Subcutaneous adipose tissue (tissue), 4 donors: ENCODE data around the gene CLCNKB. TPM values are rescaled to one million over a fixed set of nuclear protein-coding genes. Genes with fewer than 3 reads are reported as not detected.

Source experiments
- total RNA-seq, 4 donors: library from RNA; depleted of rRNA; stranded (reverse); fragments of >200 nt; gene quantifications; one replicate each; pipeline ENCODE4 v1.1.0, GENCODE V29; 2016
- TF ChIP-seq, protein P1 (sequence below): fragments of 450-650 bp; IDR thresholded peaks from one replicate; pipeline ENCODE4 v1.5.1; 2016; ENCODE audit warnings: low read depth, mild to moderate bottlenecking, control low read depth, antibody characterized with exemption, moderate library complexity

The CLCNKB gene
- under 1 TPM in 2 of 4 donors, not detected in 2; 0.17 to 0.44 TPM for total RNA-seq

DNA sequence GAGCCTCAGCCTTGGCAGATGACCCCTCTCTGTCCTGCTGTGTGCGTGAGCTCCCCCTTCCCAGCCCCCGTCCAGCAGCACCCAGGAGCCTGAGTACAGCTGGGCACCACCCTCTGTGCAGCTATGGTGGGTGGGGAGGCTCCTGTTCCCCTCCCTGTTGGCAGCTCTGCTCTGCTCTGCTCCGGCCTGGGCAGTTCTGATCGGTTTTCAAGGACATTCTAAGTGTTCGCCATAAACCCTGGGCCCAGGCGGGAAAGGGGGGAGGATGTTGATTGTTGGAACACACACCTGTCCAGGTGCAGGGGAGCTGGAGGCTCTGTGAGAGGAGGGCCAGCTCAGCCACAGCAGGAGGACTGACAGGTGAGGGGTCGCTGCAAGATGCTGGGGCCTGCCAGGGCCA, at the start of gene CLCNKB:
Gene CLCNKB, plus strand, starts transcription at position 262 of the 400 bp plus-strand sequence. CDS start 711 bp downstream, outside the sequence.
- TF ChIP-seq, protein P1, sequence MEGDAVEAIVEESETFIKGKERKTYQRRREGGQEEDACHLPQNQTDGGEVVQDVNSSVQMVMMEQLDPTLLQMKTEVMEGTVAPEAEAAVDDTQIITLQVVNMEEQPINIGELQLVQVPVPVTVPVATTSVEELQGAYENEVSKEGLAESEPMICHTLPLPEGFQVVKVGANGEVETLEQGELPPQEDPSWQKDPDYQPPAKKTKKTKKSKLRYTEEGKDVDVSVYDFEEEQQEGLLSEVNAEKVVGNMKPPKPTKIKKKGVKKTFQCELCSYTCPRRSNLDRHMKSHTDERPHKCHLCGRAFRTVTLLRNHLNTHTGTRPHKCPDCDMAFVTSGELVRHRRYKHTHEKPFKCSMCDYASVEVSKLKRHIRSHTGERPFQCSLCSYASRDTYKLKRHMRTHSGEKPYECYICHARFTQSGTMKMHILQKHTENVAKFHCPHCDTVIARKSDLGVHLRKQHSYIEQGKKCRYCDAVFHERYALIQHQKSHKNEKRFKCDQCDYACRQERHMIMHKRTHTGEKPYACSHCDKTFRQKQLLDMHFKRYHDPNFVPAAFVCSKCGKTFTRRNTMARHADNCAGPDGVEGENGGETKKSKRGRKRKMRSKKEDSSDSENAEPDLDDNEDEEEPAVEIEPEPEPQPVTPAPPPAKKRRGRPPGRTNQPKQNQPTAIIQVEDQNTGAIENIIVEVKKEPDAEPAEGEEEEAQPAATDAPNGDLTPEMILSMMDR = no peak

DNA sequence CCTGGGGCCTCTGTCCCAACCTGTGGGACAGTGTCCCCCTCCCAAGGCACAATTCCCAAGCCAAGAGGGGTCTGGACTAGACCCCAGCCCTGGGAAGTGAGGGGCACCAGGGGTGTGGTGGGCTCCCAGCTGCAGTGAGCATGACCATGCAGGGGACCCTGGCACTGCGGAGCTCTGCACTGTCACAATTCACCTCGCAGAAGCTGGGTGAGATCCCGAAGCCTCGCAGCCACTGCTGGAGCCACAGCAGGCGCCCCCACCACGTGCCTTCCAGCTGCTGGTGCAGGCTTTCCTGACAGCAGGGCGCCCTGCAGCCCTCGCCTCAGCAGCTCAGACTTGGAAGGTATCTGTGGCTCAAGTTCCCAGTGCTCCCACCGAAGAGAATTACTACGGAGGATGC, 49.5 kb upstream of the CLCNKB start:
- TF ChIP-seq, protein P1 = no peak

DNA sequence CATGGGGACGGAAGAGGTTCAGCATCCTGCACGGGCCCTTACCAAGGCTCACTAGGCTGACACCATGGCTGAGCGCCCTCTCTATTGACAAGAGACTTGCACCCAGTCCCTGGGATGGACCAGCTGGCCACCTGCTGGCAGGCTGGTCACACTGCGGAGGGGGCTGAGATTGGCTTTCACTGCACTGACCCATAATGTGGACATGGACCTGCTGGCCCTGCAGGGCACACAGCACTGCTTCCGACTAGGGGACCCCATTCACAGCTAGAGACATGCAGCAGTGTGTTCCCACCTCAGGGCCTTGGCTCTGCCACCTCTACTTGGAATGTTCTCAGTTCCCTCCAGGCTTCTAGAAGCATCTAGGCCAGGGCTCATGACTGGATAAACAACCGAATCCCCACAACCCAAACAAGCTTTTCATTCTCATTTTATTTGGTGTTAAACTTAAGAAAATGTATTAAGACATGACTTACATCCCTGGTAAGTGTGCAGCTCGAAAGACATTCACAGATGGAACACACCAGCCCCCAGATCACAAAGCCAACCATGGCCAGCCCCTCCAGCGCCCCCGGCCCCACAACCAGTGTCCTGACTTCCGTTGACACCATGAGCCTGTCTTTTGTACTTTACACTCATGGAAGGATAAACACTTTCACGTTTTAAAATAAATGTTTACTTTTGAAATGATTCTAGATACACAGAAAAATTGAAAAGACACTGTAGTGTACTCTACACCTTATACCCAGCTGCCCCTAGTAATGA, 48.8 kb upstream of the CLCNKB start:
- TF ChIP-seq, protein P1 = no peak

DNA sequence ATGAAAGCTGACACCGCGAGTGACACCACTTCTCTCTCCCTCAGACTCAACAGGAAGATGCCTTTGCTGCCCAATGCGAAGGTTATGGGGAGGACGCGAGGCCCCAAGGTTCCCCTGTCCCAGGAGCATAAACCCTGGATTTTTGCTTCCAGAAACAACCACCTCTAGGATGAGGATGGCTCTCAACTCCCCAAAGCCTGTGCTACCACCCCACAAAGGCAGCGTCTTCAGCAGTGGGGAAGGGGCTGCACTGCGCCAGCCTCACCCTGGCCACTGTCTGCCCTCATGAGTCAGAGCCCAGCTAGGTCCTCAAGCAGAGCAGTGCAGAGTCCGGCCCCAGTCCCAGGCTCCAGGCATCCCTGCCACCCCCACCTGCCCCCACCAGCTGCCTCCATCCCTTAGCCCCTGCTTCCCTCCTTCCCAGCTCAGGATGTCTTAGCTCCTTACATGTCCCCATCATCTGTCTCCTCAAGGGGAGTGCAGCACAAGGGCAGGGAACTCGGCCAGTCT, 46.5 kb upstream of the CLCNKB start:
- TF ChIP-seq, protein P1 = no peak

DNA sequence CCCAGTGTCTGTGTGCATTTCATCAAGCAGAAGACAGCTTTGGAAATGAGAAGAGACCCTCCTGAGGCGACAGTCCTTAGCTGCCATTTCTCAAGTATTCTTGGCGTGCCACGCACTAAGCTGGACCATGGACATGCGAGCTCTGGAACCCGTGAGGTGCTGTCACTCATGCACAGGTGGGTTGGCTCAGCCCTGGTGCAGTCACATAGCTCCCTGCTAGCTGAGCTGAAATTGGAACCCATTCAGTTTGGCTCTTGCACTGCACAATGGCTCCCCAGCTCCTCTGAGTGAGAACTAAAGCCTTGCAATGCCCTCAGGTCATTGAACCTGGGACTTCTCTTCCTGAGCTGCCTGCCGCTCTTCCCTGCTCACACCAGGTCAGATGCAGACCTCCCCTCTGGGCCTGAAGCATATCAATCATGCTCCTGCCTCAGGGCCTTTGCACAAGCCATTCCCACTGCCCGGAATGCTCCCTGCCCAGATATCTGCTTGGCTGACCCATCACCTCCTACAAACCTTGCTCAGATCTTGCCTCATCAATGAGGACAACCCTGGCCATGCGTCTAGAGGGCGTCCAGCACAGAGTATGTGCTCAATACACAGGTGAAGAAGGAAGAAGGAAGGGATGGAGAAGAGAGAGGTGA, 45.8 kb upstream of the CLCNKB start:
- TF ChIP-seq, protein P1 = no peak

DNA sequence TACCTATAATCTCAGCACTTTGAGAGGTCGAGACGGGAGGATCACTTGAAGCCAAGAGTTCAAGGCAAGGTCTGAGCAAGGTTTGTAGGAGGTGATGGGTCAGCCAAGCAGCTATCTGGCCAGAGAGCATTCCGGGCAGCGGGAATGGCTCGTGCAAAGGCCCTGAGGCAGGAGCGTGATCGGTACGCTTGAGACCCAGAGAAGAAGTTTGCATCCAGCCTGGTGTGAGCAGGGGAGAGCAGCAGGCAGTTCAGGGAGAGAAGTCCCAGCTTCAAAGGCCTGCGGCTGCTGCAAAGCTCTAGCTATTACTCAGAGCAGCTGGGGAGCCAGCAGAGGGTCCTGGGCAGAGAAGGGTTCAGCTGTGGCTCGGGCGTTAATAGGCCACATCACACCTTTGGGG, 44.7 kb upstream of the CLCNKB start:
- TF ChIP-seq, protein P1 = no peak

DNA sequence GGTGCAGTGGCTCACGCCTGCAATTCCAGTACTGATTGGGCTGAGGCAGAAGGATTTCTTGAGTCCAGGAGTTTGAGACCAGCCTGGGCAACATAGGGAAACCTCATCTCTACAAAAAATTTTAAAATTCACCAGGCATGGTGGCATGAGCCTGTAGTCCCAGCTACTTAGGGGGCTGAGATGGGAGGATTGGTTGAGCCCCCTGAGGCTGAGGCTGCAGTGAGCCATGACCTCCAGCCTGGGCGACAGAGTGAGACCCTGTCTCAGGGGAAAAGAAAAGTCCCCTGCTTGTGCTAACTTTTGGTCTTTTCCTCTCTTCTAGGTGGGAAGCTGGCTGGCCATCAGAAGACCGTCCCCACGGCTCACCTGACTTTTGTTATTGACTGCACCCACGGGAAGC, 38.0 kb upstream of the CLCNKB start:
- TF ChIP-seq, protein P1 = no peak
